ENCODE data around the gene PEF1. TPM values are rescaled to one million over a fixed set of nuclear protein-coding genes. Genes with fewer than 3 reads are reported as not detected.

The PEF1 gene
- total and polyA plus RNA-seq, 2 of the 8 experiments (the other 6 are each of a cell fraction or from before 2014, with no cell fraction given), result 35.2 to 69.2 TPM

DNA sequence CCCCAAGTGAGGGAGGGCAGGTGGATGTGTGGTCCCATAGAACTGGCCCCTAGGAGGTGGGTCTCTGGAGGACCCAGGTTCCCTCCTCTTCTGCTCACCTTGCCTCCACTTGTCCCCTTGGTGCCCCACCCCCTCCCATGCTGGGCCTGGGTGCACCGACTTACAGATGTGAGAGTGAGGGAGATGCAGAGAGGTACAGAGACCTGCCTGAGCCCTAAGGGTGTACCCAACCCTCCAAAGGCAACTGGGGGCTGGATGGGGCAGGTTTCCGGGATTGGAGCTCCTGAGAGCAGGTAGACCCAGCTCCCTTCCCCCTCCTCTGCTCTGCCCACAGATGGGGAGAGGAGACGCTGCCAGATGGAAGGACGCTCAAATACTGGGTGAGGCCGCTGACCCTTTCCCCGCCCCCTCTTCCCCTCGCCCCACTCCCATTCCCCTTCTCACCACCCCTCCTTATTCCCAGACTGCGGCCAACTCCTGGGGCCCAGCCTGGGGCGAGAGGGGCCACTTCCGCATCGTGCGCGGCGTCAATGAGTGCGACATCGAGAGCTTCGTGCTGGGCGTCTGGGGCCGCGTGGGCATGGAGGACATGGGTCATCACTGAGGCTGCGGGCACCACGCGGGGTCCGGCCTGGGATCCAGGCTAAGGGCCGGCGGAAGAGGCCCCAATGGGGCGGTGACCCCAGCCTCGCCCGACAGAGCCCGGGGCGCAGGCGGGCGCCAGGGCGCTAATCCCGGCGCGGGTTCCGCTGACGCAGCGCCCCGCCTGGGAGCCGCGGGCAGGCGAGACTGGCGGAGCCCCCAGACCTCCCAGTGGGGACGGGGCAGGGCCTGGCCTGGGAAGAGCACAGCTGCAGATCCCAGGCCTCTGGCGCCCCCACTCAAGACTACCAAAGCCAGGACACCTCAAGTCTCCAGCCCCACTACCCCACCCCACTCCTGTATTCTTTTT lies 58.0 kb downstream of the PEF1 start:
- peak in 1 of 2 experiments; percentile 50 for DNase-seq (ENCODE audit: low read depth in 1 of 2, low spot score in 2 of 2)
- no peak overlapping the region for H3K23ac ChIP-seq (ENCODE audit: insufficient read length)
- no peak for FAIRE-seq

More for the DNA sequence above, 58.0 kb downstream of the PEF1 start:
- TF ChIP-seq CREB1 (IDR thresholded peaks at IDR 0.05) (peak; percentile 58; the same call in 1 of the 2 replicates), SUZ12 (IDR thresholded peaks at IDR 0.05; ENCODE audit: low read length) (no peak), POU5F1 (IDR thresholded peaks at IDR 0.05; ENCODE audit: low read depth, low read length) (no peak), RXRA (IDR thresholded peaks at IDR 0.05; ENCODE audit: insufficient read depth, low read depth, low read length) (no peak), SIRT6 (IDR thresholded peaks at IDR 0.05; ENCODE audit: low read length) (no peak)
- TF ChIP-seq, protein P1, sequence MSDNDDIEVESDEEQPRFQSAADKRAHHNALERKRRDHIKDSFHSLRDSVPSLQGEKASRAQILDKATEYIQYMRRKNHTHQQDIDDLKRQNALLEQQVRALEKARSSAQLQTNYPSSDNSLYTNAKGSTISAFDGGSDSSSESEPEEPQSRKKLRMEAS (IDR thresholded peaks at IDR 0.05), result peak; percentile 69
- no peaks in the 10 kb centered on the region; the same call in 1 of the 2 replicates for H3K23me2 ChIP-seq (ENCODE audit: low read depth, low read length)
- no peak overlapping the region for H2BK5ac ChIP-seq (ENCODE audit: low read depth, low read length)
- no peak overlapping the region for H3K9ac ChIP-seq (replicated peaks in 1 of 4; ENCODE audit: extremely low read depth in 1 of 4, low read depth in 3 of 4, low read length in 3 of 4)
- H3K4me2 ChIP-seq (ENCODE audit: insufficient read depth in 1 of 2, low read depth in 2 of 2, low read length in 2 of 2), result peak overlapping the region in 1 of 2 experiments; percentile 43; a peak in 3 of 4 replicates
- CTCF ChIA-PET (ENCODE audit: partially characterized antibody), result interaction anchor here (0.8 to 4.2 kb wide), 9 partner anchors 9 to 54 kb away, joined by 3 to 43 read pairs (median 6); no protein-coding TSS in a partner anchor
- H2BK15ac ChIP-seq (ENCODE audit: low read length), result no peak overlapping the region
- H3K27me3 ChIP-seq (replicated peaks in 1 of 4; ENCODE audit: control insufficient read depth in 3 of 4, extremely low read depth in 1 of 4, insufficient read depth in 3 of 4, low read length in 3 of 4), result peaks cover 0 to 12% (median 5%) of the 10 kb centered on the region in 4 experiments; a peak in 4 of 7 replicates
- no peak overlapping the region for H4K5ac ChIP-seq (ENCODE audit: insufficient read length, low read depth, low read length)
- peaks cover 2 to 16% (median 13%) of the 10 kb centered on the region in 4 experiments for H3K4me1 ChIP-seq (replicated peaks in 1 of 4; ENCODE audit: control insufficient read depth in 3 of 4, insufficient read depth in 4 of 4, low read length in 3 of 4)
- peak overlapping the region in 1 of 4 experiments; percentile 44; a peak in 2 of 8 replicates for H3K4me3 ChIP-seq (ENCODE audit: extremely low read depth in 1 of 4, insufficient read depth in 2 of 4, low read depth in 3 of 4, low read length in 4 of 4)
- no peak overlapping the region for H3K14ac ChIP-seq (ENCODE audit: insufficient read length)
- H3K36me3 ChIP-seq (ENCODE audit: control insufficient read depth in 2 of 4, insufficient read depth in 4 of 4, low read length in 3 of 4), result no peaks in the 10 kb centered on the region
- WGBS, 2 experiments (ENCODE audit: extremely low coverage in 1 of 2, insufficient coverage in 1 of 2, insufficient read length in 1 of 2, insufficient replicate concordance in 2 of 2, low coverage in 1 of 2, low lambda C conversion rate in 2 of 2, missing lambda C conversion rate in 1 of 2), result 53% methylated on average over 36 of the region's 47 CpGs; no CpG with 5 or more reads in 1 of the 2 experiments
- H4K91ac ChIP-seq (replicated peaks; ENCODE audit: insufficient read length, low read length), result no peak overlapping the region
- POLR2A ChIA-PET (ENCODE audit: partially characterized antibody), result interaction anchor here (0.5 to 1.2 kb wide), 3 partner anchors 22 to 459 kb away, joined by 3 to 5 read pairs (median 4); partner anchors contain the start of gene PEF1
- peak overlapping the region; percentile 38; the same call in 1 of the 2 replicates for H4K8ac ChIP-seq (ENCODE audit: extremely low read depth, insufficient read depth, low read length)
- no peak overlapping the region for H3K27ac ChIP-seq (ENCODE audit: low read depth, low read length)
- no peak overlapping the region for H2AK5ac ChIP-seq (ENCODE audit: low read depth, low read length)
- no peak overlapping the region; the same call in none of the 2 replicates for H3K18ac ChIP-seq (ENCODE audit: extremely low read depth, low read length)
- no peak overlapping the region for H2BK120ac ChIP-seq (replicated peaks; ENCODE audit: low read depth, low read length)
- no peak overlapping the region for H3K4ac ChIP-seq (replicated peaks; ENCODE audit: insufficient read length, low read depth, low read length)
- H2BK20ac ChIP-seq (ENCODE audit: low read length), result no peak overlapping the region
- no peak overlapping the region for H2AFZ ChIP-seq (ENCODE audit: low read length)
- H2BK12ac ChIP-seq (ENCODE audit: low read depth, low read length), result no peak overlapping the region
- no peaks in the 10 kb centered on the region for H3K79me2 ChIP-seq (ENCODE audit: control insufficient read depth in 1 of 2, insufficient read depth in 2 of 2, low read length in 2 of 2)
- H4K20me1 ChIP-seq (replicated peaks in 1 of 2; ENCODE audit: control insufficient read depth in 1 of 2, insufficient read depth in 2 of 2, low read length in 2 of 2), result no peaks in the 10 kb centered on the region
- H3K9me3 ChIP-seq (ENCODE audit: insufficient read depth in 2 of 2, low read depth in 1 of 2, low read length in 1 of 2), result no peaks in the 10 kb centered on the region
- H3K79me1 ChIP-seq (ENCODE audit: low read depth, low read length), result no peaks in the 10 kb centered on the region
- no peak overlapping the region for H3K56ac ChIP-seq (replicated peaks; ENCODE audit: insufficient read length, low read depth, low read length)
